IMR-90 (cell line): Measurements from ENCODE around the gene NACC1.

Source experiments
- BHLHE40 ChIP-seq: fragments of 150-350 bp; IDR thresholded peaks from 2 replicates; pipeline ENCODE4 v1.6.1; 2016; ENCODE audit warnings: mild to moderate bottlenecking, low read depth, low read length
- CTCF ChIP-seq: conservative IDR thresholded peaks from 2 replicates; pipeline ENCODE4 v1.5.1; 2012; ENCODE audit warnings: mild to moderate bottlenecking, low read depth, low read length, improper control_type of control experiment
- ELK1 ChIP-seq: fragments of 150-350 bp; IDR thresholded peaks from 2 replicates; pipeline ENCODE4 v1.6.1; 2016; ENCODE audit warnings: low read depth, mild to moderate bottlenecking, low read length, moderate library complexity, borderline replicate concordance
- FOS ChIP-seq: fragments of 150-350 bp; IDR thresholded peaks from 2 replicates; pipeline ENCODE4 v1.6.1; 2016; ENCODE audit warnings: low read depth, low read length
- MAZ ChIP-seq: IDR thresholded peaks from 2 replicates; pipeline ENCODE4 v1.6.1; 2012; ENCODE audit warnings: low read depth, mild to moderate bottlenecking, low read length, improper control_type of control experiment, moderate library complexity, borderline replicate concordance
- MXI1 ChIP-seq: IDR thresholded peaks from 2 replicates; pipeline ENCODE4 v1.6.1; 2012; ENCODE audit warnings: low read depth, mild to moderate bottlenecking, low read length, moderate library complexity, borderline replicate concordance
- POLR2A ChIP-seq: IDR thresholded peaks from 2 replicates; pipeline ENCODE4 v1.6.1; 2012; ENCODE audit warnings: mild to moderate bottlenecking, low read depth, low read length
- RAD21 ChIP-seq: IDR thresholded peaks from 2 replicates; pipeline ENCODE4 v1.6.1; 2012; ENCODE audit warnings: low read length, improper control_type of control experiment
- RCOR1 ChIP-seq: IDR thresholded peaks from 2 replicates; pipeline ENCODE4 v1.6.1; 2012; ENCODE audit warnings: mild to moderate bottlenecking, low read length, improper control_type of control experiment; ENCODE audit not compliant: insufficient replicate concordance
- RFX5 ChIP-seq: IDR thresholded peaks from 2 replicates; pipeline ENCODE4 v1.8.0; 2012; ENCODE audit warnings: low read depth, mild to moderate bottlenecking, low read length, moderate library complexity

GRCh38 chr19:13155472-13156359 lies 37.7 kb downstream of the NACC1 start:
- no peak for TF ChIP-seq CTCF
- peak; percentile 89 for TF ChIP-seq POLR2A
- TF ChIP-seq ELK1 = no peak
- TF ChIP-seq RFX5 = no peak
- no peak for TF ChIP-seq RCOR1
- no peak for TF ChIP-seq RAD21
- peak; percentile 88 for TF ChIP-seq MAZ
- TF ChIP-seq MXI1 = no peak
- TF ChIP-seq BHLHE40 = no peak
- TF ChIP-seq FOS = no peak
